ENCODE results near the gene COX19.

The COX19 gene, protein sequence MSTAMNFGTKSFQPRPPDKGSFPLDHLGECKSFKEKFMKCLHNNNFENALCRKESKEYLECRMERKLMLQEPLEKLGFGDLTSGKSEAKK

DNA sequence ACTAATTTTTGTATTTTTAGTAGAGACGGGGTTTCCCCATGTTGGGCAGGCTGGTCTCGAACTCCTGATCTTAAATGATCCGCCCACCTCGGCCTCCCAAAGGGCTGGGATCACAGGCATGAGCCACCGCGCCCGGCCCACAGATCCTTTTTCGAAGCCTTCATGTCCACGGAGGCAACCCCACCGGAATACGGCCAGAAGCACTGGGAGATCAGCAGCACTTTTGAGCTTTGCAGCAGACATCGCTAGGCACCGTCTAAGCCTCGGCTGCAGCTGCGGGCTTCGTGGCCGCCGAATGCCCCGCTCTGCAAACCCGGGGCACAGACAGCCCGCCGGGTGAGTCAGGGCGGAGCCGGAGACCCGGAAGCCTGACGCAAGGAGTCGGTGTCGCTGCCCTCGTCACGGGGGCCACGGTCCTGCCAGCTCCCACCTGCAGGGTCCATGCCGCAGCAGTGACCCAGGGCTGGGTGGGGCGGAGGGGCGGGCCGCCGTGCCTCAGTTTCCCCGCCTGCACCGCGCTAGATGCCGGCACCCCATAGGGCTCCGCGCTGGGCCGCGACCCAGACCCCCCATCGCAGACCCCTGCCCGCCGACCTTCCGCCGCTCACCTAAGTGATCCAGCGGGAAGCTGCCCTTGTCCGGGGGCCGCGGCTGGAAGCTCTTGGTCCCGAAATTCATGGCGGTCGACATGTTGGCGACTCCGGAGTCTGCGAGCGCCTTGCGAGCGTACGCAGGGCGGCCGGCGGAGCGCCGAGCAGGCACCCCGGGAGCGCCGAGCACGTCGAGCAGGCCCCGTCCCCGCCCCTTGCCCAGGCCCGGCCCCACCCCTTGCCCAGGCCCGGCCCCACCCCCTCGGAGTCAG lies at the start of gene COX19:
Gene COX19, minus strand, starts transcription at position 730 of the 862 bp plus-strand sequence. Its CDS starts 40 bp downstream, at position 690.
- peaks cover 2% of the 10 kb centered on the region; the same call in 1 of the 2 replicates for H3K4me1 ChIP-seq (ENCODE audit: control insufficient read depth, insufficient read depth, low read length)
- H3K27me3 ChIP-seq (ENCODE audit: control insufficient read depth, insufficient read depth, low read length), result no peaks in the 10 kb centered on the region
- peak within 1 kb of the TSS; percentile 91 for H3K4me3 ChIP-seq (ENCODE audit: low read length)
- no peak within 1 kb of the TSS for H3K27ac ChIP-seq (ENCODE audit: low read length)
- DNase-seq (ENCODE audit: low read depth, low spot score), result peak; percentile 77
- no peaks in the 10 kb centered on the region for H3K9me3 ChIP-seq (ENCODE audit: control insufficient read depth, insufficient read depth, low read length)
- peaks cover 7% of the 10 kb centered on the region for H3K36me3 ChIP-seq (ENCODE audit: control insufficient read depth, insufficient read depth, low read length)
- no CpG with 5 or more reads among the region's 78 CpGs for WGBS (ENCODE audit: insufficient coverage, insufficient read length)

DNA sequence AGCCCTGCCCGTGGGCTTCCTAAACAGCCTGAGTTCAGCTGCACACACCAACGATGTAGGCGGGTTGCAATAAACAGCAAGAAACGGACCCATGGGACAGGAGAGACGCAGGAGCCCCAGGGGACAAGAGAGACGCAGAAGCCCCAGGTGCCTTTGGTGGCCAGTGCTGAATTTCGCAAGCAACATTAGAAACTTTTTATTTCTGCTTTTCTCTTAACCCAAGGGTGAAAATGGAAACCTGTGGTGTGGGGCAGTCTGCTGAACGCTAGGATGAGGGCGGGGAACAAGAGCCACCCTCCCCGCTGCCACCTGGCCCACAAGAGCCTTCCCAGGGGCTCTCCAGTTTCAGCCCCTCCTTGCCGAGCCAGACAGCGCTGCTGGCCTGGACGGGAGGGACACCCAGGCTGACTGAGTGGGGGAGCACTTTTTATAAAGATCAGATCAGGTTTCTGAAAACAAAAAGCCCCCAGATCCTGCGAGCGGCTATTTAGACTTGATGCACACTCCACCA lies 49.0 kb upstream of the COX19 start:
- Histone ChIP-seq H3K4me3 (ENCODE audit: low read length) (no peak overlapping the region), H3K9me3 (ENCODE audit: control insufficient read depth, insufficient read depth, low read length) (no peaks in the 10 kb centered on the region), H3K27me3 (ENCODE audit: control insufficient read depth, insufficient read depth, low read length) (no peaks in the 10 kb centered on the region), H3K36me3 (ENCODE audit: control insufficient read depth, insufficient read depth, low read length) (no peaks in the 10 kb centered on the region), H3K4me1 (ENCODE audit: control insufficient read depth, insufficient read depth, low read length) (no peaks in the 10 kb centered on the region; the same call in 1 of the 2 replicates), H3K27ac (ENCODE audit: low read length) (no peak overlapping the region)
- no CpG with 5 or more reads among the region's 15 CpGs for WGBS (ENCODE audit: insufficient coverage, insufficient read length)
- no peak for DNase-seq (ENCODE audit: low read depth, low spot score)

DNA sequence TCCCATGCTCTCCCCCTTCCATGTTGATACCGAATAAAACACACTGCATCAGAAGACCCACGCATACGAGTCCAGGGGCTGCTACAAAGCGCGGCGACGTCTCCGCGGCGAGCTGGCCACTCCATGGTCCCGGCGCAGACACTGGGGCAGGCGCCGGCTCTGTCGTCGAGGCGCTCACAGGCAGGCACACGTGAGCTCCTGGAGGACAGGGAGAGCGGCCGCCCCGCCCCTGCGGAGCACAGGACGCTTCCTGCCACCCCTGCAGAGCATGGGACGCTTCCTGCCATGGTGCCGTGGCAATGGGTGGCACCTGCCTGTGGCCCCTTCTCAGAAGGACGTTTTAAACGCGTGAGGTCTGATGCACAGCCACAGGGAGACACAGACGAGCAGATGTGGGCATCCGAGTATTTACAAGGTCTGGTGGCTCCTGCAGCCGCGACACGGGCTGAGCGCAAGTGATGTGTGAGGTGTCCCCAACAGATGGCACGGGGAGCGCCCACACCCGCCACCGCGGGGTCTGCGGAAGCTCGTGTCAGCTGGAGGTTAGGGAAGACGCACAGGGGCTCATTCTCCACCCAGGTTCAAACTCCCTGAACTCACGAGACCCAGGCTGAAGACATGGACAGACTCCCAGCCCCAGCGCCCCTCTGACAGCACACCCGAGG lies 47.6 kb upstream of the COX19 start:
- H3K27ac ChIP-seq (ENCODE audit: low read length), result no peak overlapping the region
- no peaks in the 10 kb centered on the region for H3K9me3 ChIP-seq (ENCODE audit: control insufficient read depth, insufficient read depth, low read length)
- WGBS (ENCODE audit: insufficient coverage, insufficient read length), result no CpG with 5 or more reads among the region's 45 CpGs
- H3K36me3 ChIP-seq (ENCODE audit: control insufficient read depth, insufficient read depth, low read length), result no peaks in the 10 kb centered on the region
- H3K27me3 ChIP-seq (ENCODE audit: control insufficient read depth, insufficient read depth, low read length), result no peaks in the 10 kb centered on the region
- no peaks in the 10 kb centered on the region for H3K4me1 ChIP-seq (ENCODE audit: control insufficient read depth, insufficient read depth, low read length)
- H3K4me3 ChIP-seq (ENCODE audit: low read length), result no peak overlapping the region
- DNase-seq (ENCODE audit: low read depth, low spot score), result no peak

DNA sequence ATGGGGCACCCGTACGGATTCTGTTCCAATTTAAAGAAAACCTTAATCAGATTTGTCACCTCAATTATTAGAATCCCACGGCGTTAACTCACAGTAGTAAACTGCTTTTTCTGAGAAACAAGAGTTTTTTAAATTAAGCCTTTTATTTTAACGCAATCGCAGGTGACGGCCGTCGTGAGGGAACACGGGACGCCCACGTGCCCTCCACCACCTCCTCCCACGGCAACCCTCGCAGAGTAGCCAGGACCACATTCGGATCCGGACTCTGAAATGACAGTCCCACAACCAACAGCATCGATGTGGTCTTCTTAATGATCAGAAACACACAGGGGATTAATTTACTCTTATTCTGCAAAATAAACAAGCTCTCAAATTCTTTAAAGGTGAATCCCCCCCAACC lies 47.0 kb upstream of the COX19 start:
- Histone ChIP-seq H3K4me3 (ENCODE audit: low read length) (no peak overlapping the region), H3K36me3 (ENCODE audit: control insufficient read depth, insufficient read depth, low read length) (no peaks in the 10 kb centered on the region; the same call in 1 of the 2 replicates), H3K9me3 (ENCODE audit: control insufficient read depth, insufficient read depth, low read length) (no peaks in the 10 kb centered on the region), H3K27me3 (ENCODE audit: control insufficient read depth, insufficient read depth, low read length) (no peaks in the 10 kb centered on the region), H3K4me1 (ENCODE audit: control insufficient read depth, insufficient read depth, low read length) (no peaks in the 10 kb centered on the region), H3K27ac (ENCODE audit: low read length) (no peak overlapping the region)
- no peak for DNase-seq (ENCODE audit: low read depth, low spot score)
- no CpG with 5 or more reads among the region's 17 CpGs for WGBS (ENCODE audit: insufficient coverage, insufficient read length)

DNA sequence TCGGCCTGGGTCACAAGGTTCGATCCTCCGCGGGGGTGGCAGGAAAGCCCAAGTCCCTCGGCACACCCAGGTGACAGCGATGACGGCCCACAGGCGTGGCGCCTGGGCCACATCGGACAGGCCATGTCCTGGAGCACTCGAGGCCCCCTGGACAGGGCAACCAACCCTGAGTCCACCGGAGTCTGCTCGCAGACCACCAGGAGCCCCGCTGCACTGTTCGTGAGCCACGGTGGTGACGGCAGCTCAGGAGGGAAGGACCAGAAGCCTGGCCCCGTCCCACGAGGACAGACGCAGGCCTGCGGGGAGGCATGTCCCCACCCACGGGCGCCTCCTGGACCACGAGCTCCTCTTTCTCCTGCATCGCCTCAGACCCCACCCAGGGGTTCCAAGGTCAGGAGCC lies 46.6 kb upstream of the COX19 start:
- no CpG with 5 or more reads among the region's 25 CpGs for WGBS (ENCODE audit: insufficient coverage, insufficient read length)
- Histone ChIP-seq H3K36me3 (ENCODE audit: control insufficient read depth, insufficient read depth, low read length) (no peaks in the 10 kb centered on the region; the same call in 1 of the 2 replicates), H3K9me3 (ENCODE audit: control insufficient read depth, insufficient read depth, low read length) (no peaks in the 10 kb centered on the region), H3K4me1 (ENCODE audit: control insufficient read depth, insufficient read depth, low read length) (no peaks in the 10 kb centered on the region), H3K4me3 (ENCODE audit: low read length) (no peak overlapping the region), H3K27me3 (ENCODE audit: control insufficient read depth, insufficient read depth, low read length) (no peaks in the 10 kb centered on the region), H3K27ac (ENCODE audit: low read length) (no peak overlapping the region)
- no peak for DNase-seq (ENCODE audit: low read depth, low spot score)

DNA sequence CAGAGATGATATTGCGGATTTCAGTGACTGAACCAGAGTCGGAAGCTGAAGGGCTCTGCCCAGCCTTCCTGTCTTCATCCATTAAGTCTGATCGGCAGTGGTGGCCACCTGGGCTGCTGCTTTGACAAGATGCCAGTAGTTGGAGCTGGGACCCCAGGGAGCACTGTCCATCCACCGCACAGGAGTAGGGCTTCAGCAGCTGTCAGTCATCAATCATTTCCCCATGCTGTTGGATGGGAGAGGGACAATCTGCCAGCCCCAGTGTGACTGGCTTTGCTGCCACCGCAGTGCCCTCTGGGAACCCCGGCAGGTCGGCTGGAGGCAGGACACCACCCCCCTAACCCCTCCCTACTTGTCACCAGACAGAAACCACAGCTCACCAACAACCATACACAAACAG lies 46.0 kb upstream of the COX19 start:
- Histone ChIP-seq H3K9me3 (ENCODE audit: control insufficient read depth, insufficient read depth, low read length) (no peaks in the 10 kb centered on the region), H3K4me1 (ENCODE audit: control insufficient read depth, insufficient read depth, low read length) (no peaks in the 10 kb centered on the region), H3K27ac (ENCODE audit: low read length) (no peak overlapping the region), H3K4me3 (ENCODE audit: low read length) (no peak overlapping the region), H3K27me3 (ENCODE audit: control insufficient read depth, insufficient read depth, low read length) (no peaks in the 10 kb centered on the region), H3K36me3 (ENCODE audit: control insufficient read depth, insufficient read depth, low read length) (no peaks in the 10 kb centered on the region; the same call in 1 of the 2 replicates)
- DNase-seq (ENCODE audit: low read depth, low spot score), result no peak
- WGBS (ENCODE audit: insufficient coverage, insufficient read length), result no CpG with 5 or more reads among the region's 7 CpGs

DNA sequence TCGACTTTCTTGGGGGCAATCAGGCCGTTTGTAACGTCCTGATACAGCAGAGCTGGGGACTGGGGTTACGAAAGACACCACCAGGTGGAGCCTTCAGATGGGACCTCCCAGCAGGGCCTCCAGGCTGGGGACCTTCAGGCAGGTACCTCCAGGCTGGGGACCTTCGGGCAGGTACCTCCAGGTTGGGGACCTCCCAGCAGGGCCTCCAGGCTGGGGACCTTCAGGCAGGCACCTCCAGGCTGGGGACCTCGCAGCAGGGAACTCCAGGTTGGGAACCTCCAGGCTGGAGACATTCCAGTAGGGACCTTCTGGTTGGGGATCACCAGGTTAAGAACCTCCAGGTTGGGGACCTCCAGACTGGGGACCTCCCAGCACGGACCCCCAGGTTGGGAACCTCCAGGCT lies 45.5 kb upstream of the COX19 start:
- no CpG with 5 or more reads among the region's 7 CpGs for WGBS (ENCODE audit: insufficient coverage, insufficient read length)
- H3K36me3 ChIP-seq (ENCODE audit: control insufficient read depth, insufficient read depth, low read length), result no peaks in the 10 kb centered on the region; the same call in 1 of the 2 replicates
- H3K27ac ChIP-seq (ENCODE audit: low read length), result no peak overlapping the region
- H3K4me1 ChIP-seq (ENCODE audit: control insufficient read depth, insufficient read depth, low read length), result no peaks in the 10 kb centered on the region; the same call in 1 of the 2 replicates
- H3K4me3 ChIP-seq (ENCODE audit: low read length), result no peak overlapping the region
- H3K9me3 ChIP-seq (ENCODE audit: control insufficient read depth, insufficient read depth, low read length), result no peaks in the 10 kb centered on the region
- H3K27me3 ChIP-seq (ENCODE audit: control insufficient read depth, insufficient read depth, low read length), result no peaks in the 10 kb centered on the region
- no peak for DNase-seq (ENCODE audit: low read depth, low spot score)

DNA sequence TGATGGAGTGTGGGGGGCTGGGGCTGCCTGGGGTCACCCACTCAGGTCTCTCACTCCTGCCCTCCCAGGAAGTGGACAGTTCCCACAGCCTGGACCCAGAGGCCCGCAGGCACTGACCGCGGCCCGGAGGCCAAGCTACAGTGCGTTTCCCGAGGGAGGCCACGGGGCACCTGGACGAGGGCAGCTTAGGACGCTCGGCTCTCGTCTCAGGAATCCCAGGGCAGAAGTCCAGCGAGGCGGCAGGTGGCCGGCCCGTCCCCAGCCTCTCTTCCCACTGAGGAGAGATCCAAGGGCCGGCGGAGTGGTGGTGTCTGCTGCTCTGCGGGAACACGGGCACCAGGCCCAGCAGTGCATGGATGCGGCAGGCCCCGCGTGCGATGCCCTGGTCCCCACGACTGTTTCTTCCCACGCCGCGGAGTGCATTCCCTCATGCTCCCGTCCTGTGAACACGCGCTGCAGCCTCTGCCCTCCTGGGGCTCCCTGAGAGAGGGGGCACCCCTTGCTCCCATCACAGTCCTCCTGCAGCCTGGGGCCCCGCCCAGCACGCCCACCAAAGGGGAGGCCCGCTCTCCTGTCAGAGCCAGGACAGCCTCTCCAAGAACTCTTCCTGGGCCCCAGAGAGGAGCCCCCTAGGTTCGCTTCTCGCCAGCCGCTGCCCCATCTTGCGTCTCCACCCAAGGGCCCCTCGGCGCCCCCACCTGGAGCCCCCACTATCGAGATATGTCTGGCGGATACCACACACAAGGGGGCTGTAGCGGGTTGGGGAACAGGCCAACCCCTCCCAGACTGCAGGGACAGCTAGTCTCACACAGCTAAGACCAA lies 44.7 kb upstream of the COX19 start:
- Histone ChIP-seq H3K9me3 (ENCODE audit: control insufficient read depth, insufficient read depth, low read length) (no peaks in the 10 kb centered on the region), H3K4me3 (ENCODE audit: low read length) (no peak overlapping the region), H3K27ac (ENCODE audit: low read length) (no peak overlapping the region), H3K36me3 (ENCODE audit: control insufficient read depth, insufficient read depth, low read length) (no peaks in the 10 kb centered on the region; the same call in 1 of the 2 replicates), H3K27me3 (ENCODE audit: control insufficient read depth, insufficient read depth, low read length) (no peaks in the 10 kb centered on the region), H3K4me1 (ENCODE audit: control insufficient read depth, insufficient read depth, low read length) (no peaks in the 10 kb centered on the region; the same call in 1 of the 2 replicates)
- no peak for DNase-seq (ENCODE audit: low read depth, low spot score)
- no CpG with 5 or more reads among the region's 42 CpGs for WGBS (ENCODE audit: insufficient coverage, insufficient read length)

DNA sequence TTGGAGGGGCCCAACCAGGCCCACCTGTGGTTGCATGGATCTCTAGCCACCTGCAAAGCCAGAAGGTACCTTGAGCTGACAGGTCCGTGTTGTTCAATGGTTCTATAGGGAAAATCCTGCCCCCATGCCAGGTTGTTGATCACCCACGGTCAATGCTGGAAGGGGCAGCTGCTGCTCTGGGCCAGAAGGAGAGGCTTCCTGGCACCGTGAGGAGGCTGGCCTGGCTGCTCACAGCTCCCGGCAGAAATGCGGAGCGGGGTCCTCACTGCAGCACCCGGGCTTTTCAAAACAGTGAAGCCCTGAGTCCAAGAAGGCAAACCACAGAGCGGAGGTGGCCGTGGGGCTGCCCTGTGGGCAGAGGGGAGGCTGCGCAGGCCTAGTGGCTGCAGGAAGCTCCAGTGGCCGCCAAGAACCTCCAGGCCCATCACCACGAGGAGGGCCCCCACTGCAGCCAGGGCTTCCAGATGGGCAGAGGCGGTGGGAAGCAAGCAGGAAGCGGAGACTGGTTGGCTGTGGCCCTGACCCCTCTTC lies 44.0 kb upstream of the COX19 start:
- H3K4me3 ChIP-seq (ENCODE audit: low read length), result no peak overlapping the region
- H3K9me3 ChIP-seq (ENCODE audit: control insufficient read depth, insufficient read depth, low read length), result no peaks in the 10 kb centered on the region
- H3K4me1 ChIP-seq (ENCODE audit: control insufficient read depth, insufficient read depth, low read length), result no peaks in the 10 kb centered on the region; the same call in 1 of the 2 replicates
- H3K27ac ChIP-seq (ENCODE audit: low read length), result no peak overlapping the region
- H3K27me3 ChIP-seq (ENCODE audit: control insufficient read depth, insufficient read depth, low read length), result no peaks in the 10 kb centered on the region
- H3K36me3 ChIP-seq (ENCODE audit: control insufficient read depth, insufficient read depth, low read length), result no peaks in the 10 kb centered on the region; the same call in 1 of the 2 replicates
- WGBS (ENCODE audit: insufficient coverage, insufficient read length), result no CpG with 5 or more reads among the region's 14 CpGs
- no peak for DNase-seq (ENCODE audit: low read depth, low spot score)
